Activated CD4-positive, alpha-beta T cell treated with anti-CD3 and anti-CD28 coated beads for 36 hours (primary cell): ENCODE results near the gene CYB5D1. TPM values are rescaled to one million over a fixed set of nuclear protein-coding genes. Genes with fewer than 3 reads are reported as not detected.
A peak's percentile ranks its signal among the peaks of the same experiment; 100 is the strongest.

Experiments used
- ATAC-seq: fragments of 200-7000 bp; cut with Tn5 transposase; one replicate; pipeline ENCODE4 v1.10.0; 2021; ENCODE audit warnings: mild to moderate bottlenecking, moderate library complexity
- CTCF ChIA-PET: fragments of 350-600 bp; sonication (Branson Sonifier 250); formaldehyde crosslinking; loops from one replicate; lab custom pipeline; 2021; ENCODE audit warnings: antibody characterized with exemption; lab: Charles Lee
- POLR2A ChIA-PET: fragments of 350-600 bp; sonication (Branson Sonifier 250); formaldehyde crosslinking; loops from one replicate; lab custom pipeline; 2021; ENCODE audit warnings: antibody characterized with exemption, inconsistent platforms; lab: Charles Lee
- DNase-seq: peaks from one replicate; pipeline ENCODE4 v3.0.0-alpha.2; 2020
- H3K27ac Mint-ChIP-seq: one replicate; pipeline ENCODE4 v1.8.0; 2021; ENCODE audit warnings: mixed read lengths
- H3K27me3 Mint-ChIP-seq: one replicate; pipeline ENCODE4 v1.8.0; 2021; ENCODE audit warnings: mixed read lengths
- H3K36me3 Mint-ChIP-seq: one replicate; pipeline ENCODE4 v1.8.0; 2021; ENCODE audit warnings: low read depth, mixed read lengths
- H3K4me1 Mint-ChIP-seq: one replicate; pipeline ENCODE4 v1.8.0; 2021; ENCODE audit warnings: mixed read lengths
- H3K4me3 Mint-ChIP-seq: one replicate; pipeline ENCODE4 v1.8.0; 2021; ENCODE audit warnings: mild to moderate bottlenecking, moderate library complexity, mixed read lengths
- H3K9me3 Mint-ChIP-seq: one replicate; pipeline ENCODE4 v1.8.0; 2021; ENCODE audit warnings: low read depth, mixed read lengths
- intact Hi-C, 2 experiments: fragments of 100-400 bp; cut with DNase I in 1 of 2; cut with micrococcal nuclease in 1 of 2; formaldehyde crosslinking; loops; one replicate each; pipeline versions ENCODE4 v1.14.2 to v1.15.1; 2022 to 2024; cut with DNase I, micrococcal nuclease
- total RNA-seq, 2 experiments: library from RNA; stranded (reverse); gene quantifications; one replicate each; pipeline ENCODE4 v1.2.3, GENCODE V29; 2021

Gene CYB5D1
- total RNA-seq, 2 experiments from 2014 or later, result 12.5 to 12.6 TPM

GRCh38 chr17:7897773-7898172 is 40.0 kb downstream of the CYB5D1 start:
- ATAC-seq, result peak; percentile 82
- Mint-ChIP-seq H3K9me3 (no peaks in the 10 kb centered on the region), H3K27me3 (no peaks in the 10 kb centered on the region), H3K4me3 (no peak overlapping the region), H3K4me1 (peaks cover 16% of the 10 kb centered on the region), H3K36me3 (peaks cover 81% of the 10 kb centered on the region), H3K27ac (peak overlapping the region; percentile 55)
- POLR2A ChIA-PET, result no interaction called here
- intact Hi-C loops, result no loop called here
- DNase-seq, result peak; percentile 33
- CTCF ChIA-PET, result interaction anchor here (0.6 to 2.3 kb wide), 17 partner anchors 9 to 145 kb away, joined by 3 to 16 read pairs (median 4); partner anchors contain the start of genes CHD3 and KDM6B

DNA sequence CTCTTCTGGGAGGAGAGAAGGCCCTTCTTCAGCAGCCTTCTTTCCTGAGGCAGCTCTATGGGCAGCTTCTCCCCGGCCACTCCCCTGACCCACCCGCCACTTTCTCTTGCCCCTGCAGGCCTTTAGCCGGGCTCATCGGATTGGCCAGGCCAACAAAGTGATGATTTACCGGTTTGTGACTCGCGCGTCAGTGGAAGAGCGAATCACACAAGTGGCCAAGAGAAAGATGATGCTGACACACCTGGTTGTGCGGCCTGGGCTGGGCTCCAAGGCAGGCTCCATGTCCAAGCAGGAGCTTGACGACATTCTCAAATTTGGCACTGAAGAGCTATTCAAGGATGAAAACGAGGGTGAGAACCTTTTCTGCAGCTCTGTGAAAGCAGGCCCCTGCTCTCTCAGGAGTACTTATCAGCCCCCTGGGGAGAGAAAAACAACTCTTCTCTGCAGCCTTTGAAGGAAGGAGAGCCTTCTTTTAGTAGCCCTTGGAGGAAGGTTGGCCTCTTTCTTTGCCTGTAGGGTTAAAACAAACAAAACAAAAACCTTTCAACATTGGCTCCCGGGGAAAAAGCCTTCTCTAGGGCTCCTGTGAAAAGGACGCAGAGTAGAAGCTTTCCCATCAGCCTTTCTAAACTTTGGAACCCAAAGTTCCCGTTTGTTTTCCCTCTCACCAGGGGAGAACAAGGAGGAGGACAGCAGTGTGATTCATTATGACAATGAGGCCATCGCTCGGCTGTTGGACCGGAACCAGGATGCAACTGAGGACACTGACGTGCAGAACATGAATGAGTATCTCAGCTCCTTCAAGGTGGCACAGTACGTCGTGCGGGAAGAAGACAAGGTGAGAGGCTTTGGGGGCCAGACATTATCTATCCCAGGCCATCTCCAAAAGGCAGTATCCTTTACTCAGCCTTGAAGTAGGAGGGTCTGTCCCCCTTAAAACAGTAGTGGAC is 45.6 kb downstream of the CYB5D1 start:
- DNase-seq, result no peak
- H3K9me3 Mint-ChIP-seq, result no peaks in the 10 kb centered on the region
- H3K4me1 Mint-ChIP-seq, result no peaks in the 10 kb centered on the region
- intact Hi-C loops, result no loop called here
- no peak for ATAC-seq
- H3K27me3 Mint-ChIP-seq, result no peaks in the 10 kb centered on the region
- no peak overlapping the region for H3K4me3 Mint-ChIP-seq
- CTCF ChIA-PET, result interaction anchor here (0.9 kb wide), 1 partner anchor 42 kb away, joined by 4 read pairs; no protein-coding TSS in a partner anchor
- H3K36me3 Mint-ChIP-seq, result peaks cover 74% of the 10 kb centered on the region
- POLR2A ChIA-PET, result no interaction called here
- no peak overlapping the region for H3K27ac Mint-ChIP-seq

DNA sequence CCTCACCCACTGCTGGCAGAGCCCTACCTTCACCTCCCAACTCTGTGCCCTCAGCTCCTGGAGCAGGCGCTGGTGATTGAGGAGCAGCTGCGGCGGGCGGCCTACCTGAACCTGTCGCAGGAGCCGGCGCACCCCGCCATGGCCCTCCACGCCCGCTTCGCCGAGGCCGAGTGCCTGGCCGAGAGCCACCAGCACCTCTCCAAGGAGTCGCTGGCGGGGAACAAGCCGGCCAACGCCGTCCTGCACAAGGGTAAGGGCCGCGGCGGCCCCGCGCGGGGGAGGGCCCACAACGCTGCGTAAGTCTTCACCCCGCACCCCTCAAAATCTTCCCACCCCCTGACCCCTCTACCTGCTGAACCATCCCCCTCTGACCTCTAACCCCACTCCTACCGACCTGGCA is 51.3 kb downstream of the CYB5D1 start:
- Mint-ChIP-seq H3K27ac (no peak overlapping the region), H3K36me3 (peaks cover 55% of the 10 kb centered on the region)

GRCh38 chr17:7910281-7910680 is 52.5 kb downstream of the CYB5D1 start:
- Mint-ChIP-seq H3K36me3 (peaks cover 48% of the 10 kb centered on the region), H3K27ac (no peak overlapping the region), H3K4me1 (peaks cover 17% of the 10 kb centered on the region), H3K9me3 (no peaks in the 10 kb centered on the region), H3K27me3 (no peaks in the 10 kb centered on the region), H3K4me3 (no peak overlapping the region)
- ChIA-PET CTCF (interaction anchor here (1.3 to 8.5 kb wide), 2 partner anchors 22 to 80 kb away, joined by 3 to 58 read pairs; partner anchors contain the start of genes CNTROB, KCNAB3 and TRAPPC1), POLR2A (no interaction called here)
- intact Hi-C loops, result no loop called here
- no peak for ATAC-seq
- no peak for DNase-seq

More for the DNA sequence above, 51.3 kb downstream of the CYB5D1 start:
- no peaks in the 10 kb centered on the region for H3K27me3 Mint-ChIP-seq
- peaks cover 9% of the 10 kb centered on the region for H3K4me1 Mint-ChIP-seq
- intact Hi-C loops, result no loop called here
- no peak for DNase-seq
- ATAC-seq, result no peak
- POLR2A ChIA-PET, result no interaction called here
- CTCF ChIA-PET, result interaction anchor here (1.0 kb wide), 1 partner anchor 11 kb away, joined by 3 read pairs; no protein-coding TSS in a partner anchor
- H3K4me3 Mint-ChIP-seq, result no peak overlapping the region
- no peaks in the 10 kb centered on the region for H3K9me3 Mint-ChIP-seq

GRCh38 chr17:7910711-7911110 is 52.9 kb downstream of the CYB5D1 start:
- ChIA-PET CTCF (interaction anchor here (1.0 to 8.5 kb wide), 3 partner anchors 20 to 79 kb away, joined by 3 to 58 read pairs (median 3); partner anchors contain the start of genes CNTROB, KCNAB3 and TRAPPC1), POLR2A (no interaction called here)
- Mint-ChIP-seq H3K27ac (no peak overlapping the region), H3K4me3 (no peak overlapping the region), H3K4me1 (peaks cover 19% of the 10 kb centered on the region), H3K9me3 (no peaks in the 10 kb centered on the region), H3K27me3 (no peaks in the 10 kb centered on the region), H3K36me3 (peaks cover 45% of the 10 kb centered on the region)
- no peak for DNase-seq
- intact Hi-C loops, result no loop called here
- no peak for ATAC-seq

DNA sequence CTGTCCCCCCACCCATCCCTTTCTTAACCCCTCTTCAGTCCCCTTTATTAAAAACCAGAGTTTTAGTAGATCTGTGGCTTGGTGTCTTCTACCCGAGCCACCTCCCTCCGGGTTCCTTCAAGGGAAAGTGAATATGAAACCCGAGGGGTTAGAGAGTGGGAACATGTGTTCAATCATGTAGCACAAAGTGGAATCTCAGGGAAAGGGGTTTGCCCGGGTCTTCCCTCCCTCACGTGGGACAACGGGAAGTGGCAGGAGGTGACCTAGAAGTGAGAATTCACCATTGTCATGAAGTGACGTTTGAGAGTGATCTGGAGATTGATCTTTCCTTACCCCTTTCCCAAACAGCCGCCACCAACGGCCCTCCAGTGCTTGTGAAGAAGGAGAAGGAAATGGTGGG is 53.3 kb downstream of the CYB5D1 start:
- H3K27me3 Mint-ChIP-seq, result no peaks in the 10 kb centered on the region
- CTCF ChIA-PET, result interaction anchor here (1.0 to 8.5 kb wide), 4 partner anchors 20 to 149 kb away, joined by 3 to 58 read pairs (median 38); partner anchors contain the start of genes CNTROB, KCNAB3 and TRAPPC1

More for the DNA sequence above, 53.3 kb downstream of the CYB5D1 start:
- DNase-seq, result no peak
- peaks cover 19% of the 10 kb centered on the region for H3K4me1 Mint-ChIP-seq
- H3K27ac Mint-ChIP-seq, result no peak overlapping the region
- peaks cover 44% of the 10 kb centered on the region for H3K36me3 Mint-ChIP-seq
- no peak for ATAC-seq
- H3K4me3 Mint-ChIP-seq, result no peak overlapping the region
- intact Hi-C loops, result no loop called here
- POLR2A ChIA-PET, result interaction anchor here (1.2 kb wide), 1 partner anchor 80 kb away, joined by 3 read pairs; no protein-coding TSS in a partner anchor
- H3K9me3 Mint-ChIP-seq, result no peaks in the 10 kb centered on the region

Other genes starting within 250 kb of the CYB5D1 start
- gene FXR2, start 243.1 kb upstream of the CYB5D1 start, total RNA-seq, result 10 to 100 TPM; 35.6 to 50.2 TPM
- 10 to 100 TPM; 15.9 to 22.2 TPM for gene SAT2, start 230.2 kb upstream of the CYB5D1 start, total RNA-seq
- under 1 TPM; 0.25 to 0.30 TPM for gene SHBG, start 227.9 kb upstream of the CYB5D1 start, total RNA-seq
- gene ATP1B2, start 207.1 kb upstream of the CYB5D1 start, total RNA-seq, result under 1 TPM; 0.32 to 0.33 TPM
- 100 to 1,000 TPM; 127 to 165 TPM for gene TP53, start 170.5 kb upstream of the CYB5D1 start, total RNA-seq
- gene WRAP53, start 169.5 kb upstream of the CYB5D1 start, total RNA-seq, result 10 to 100 TPM; 23.5 to 27.1 TPM
- gene EFNB3, start 152.8 kb upstream of the CYB5D1 start, total RNA-seq, result not detected
- gene DNAH2, start 140.3 kb upstream of the CYB5D1 start, total RNA-seq, result not detected
- gene KDM6B, start 23.8 kb upstream of the CYB5D1 start, total RNA-seq, result 10 to 100 TPM; 37.3 to 46.2 TPM
- gene TMEM88, start 2.9 kb upstream of the CYB5D1 start, total RNA-seq, result 1 to 10 TPM; 3.5 to 5.6 TPM
- gene NAA38, start 444 bp upstream of the CYB5D1 start, total RNA-seq, result 10 to 100 TPM; 64.7 to 79.8 TPM
- gene CHD3, start 30.8 kb downstream of the CYB5D1 start, total RNA-seq, result 100 to 1,000 TPM; 145 to 161 TPM
- gene RNF227, start 58.3 kb downstream of the CYB5D1 start, total RNA-seq, result 1 to 10 TPM; 3.8 to 5.6 TPM
- 1 to 10 TPM; 6.6 to 8.3 TPM for gene KCNAB3, start 71.9 kb downstream of the CYB5D1 start, total RNA-seq
- gene TRAPPC1, start 73.9 kb downstream of the CYB5D1 start, total RNA-seq, result 100 to 1,000 TPM; 166 to 169 TPM
- 10 to 100 TPM; 53.0 to 80.5 TPM for gene CNTROB, start 74.2 kb downstream of the CYB5D1 start, total RNA-seq
- gene GUCY2D, start 144.6 kb downstream of the CYB5D1 start, total RNA-seq, result not detected
- gene ALOX15B, start 181.1 kb downstream of the CYB5D1 start, total RNA-seq, result under 1 TPM; 0.09 to 0.18 TPM
- gene ALOX12B, start 229.7 kb downstream of the CYB5D1 start, total RNA-seq, result 1 to 10 TPM; 3.3 to 3.6 TPM